Prostate gland (tissue), 2 donors: ENCODE results near the gene KIAA0753.

Source experiments
- CTCF ChIP-seq, 4 experiments: fragments of 200-600 bp in 2 of 4; fragments of 450-650 bp in 2 of 4; sonication (generic) in 2 of 4; IDR thresholded peaks; 1 replicate in 3 of 4; 2 replicates in 1 of 4; pipeline ENCODE4 v1.5.1; 2016 to 2019; ENCODE audit warnings: antibody characterized with exemption in 4 of 4, mild to moderate bottlenecking in 2 of 4, moderate library complexity in 2 of 4
- POLR2A ChIP-seq: fragments of 450-650 bp; IDR thresholded peaks from one replicate; pipeline ENCODE4 v1.6.1; 2016; ENCODE audit warnings: antibody characterized with exemption, mild to moderate bottlenecking

- TF ChIP-seq CTCF (IDR thresholded peaks at IDR 0.05) (no peak), POLR2A (no peak)
Observed at GRCh38 chr17:6578491-6578890, 62.0 kb downstream of the KIAA0753 start.
